IPS-18a (cell line): ENCODE measurements around the gene PTPRN2.

Experiments used
- H3K27ac ChIP-seq: one replicate; pipeline ENCODE4 v1.5.1; 2013; ENCODE audit warnings: low read length
- H3K27me3 ChIP-seq: one replicate; pipeline ENCODE4 v1.6.1; 2013; ENCODE audit warnings: mild to moderate bottlenecking, low read length; ENCODE audit not compliant: control insufficient read depth, insufficient read depth
- H3K36me3 ChIP-seq: one replicate; pipeline ENCODE4 v1.6.1; 2013; ENCODE audit warnings: low read depth, low read length; ENCODE audit not compliant: control insufficient read depth
- H3K4me1 ChIP-seq: one replicate; pipeline ENCODE4 v1.6.1; 2013; ENCODE audit warnings: low read depth, low read length; ENCODE audit not compliant: control insufficient read depth
- H3K4me3 ChIP-seq: one replicate; pipeline ENCODE4 v1.5.1; 2013; ENCODE audit warnings: low read length
- H3K9ac ChIP-seq: one replicate; pipeline ENCODE4 v1.6.1; 2013; ENCODE audit warnings: mild to moderate bottlenecking, low read length, moderate library complexity
- H3K9me3 ChIP-seq: one replicate; pipeline ENCODE4 v1.6.1; 2013; ENCODE audit warnings: low read depth, low read length; ENCODE audit not compliant: control insufficient read depth

Gene PTPRN2

GRCh38 chr7:157890921-157891401, 696.7 kb downstream of the PTPRN2 start:
- H3K4me3 ChIP-seq, result no peak overlapping the region
- H3K27me3 ChIP-seq, result no peaks in the 10 kb centered on the region
- no peak overlapping the region for H3K27ac ChIP-seq
- H3K9ac ChIP-seq, result no peak overlapping the region
- H3K36me3 ChIP-seq, result no peaks in the 10 kb centered on the region
- no peaks in the 10 kb centered on the region for H3K9me3 ChIP-seq
- no peaks in the 10 kb centered on the region for H3K4me1 ChIP-seq

GRCh38 chr7:157889480-157889879, 698.1 kb downstream of the PTPRN2 start:
- Histone ChIP-seq H3K9me3 (no peaks in the 10 kb centered on the region), H3K4me3 (no peak overlapping the region), H3K9ac (no peak overlapping the region), H3K4me1 (no peaks in the 10 kb centered on the region), H3K27me3 (no peaks in the 10 kb centered on the region), H3K27ac (no peak overlapping the region), H3K36me3 (no peaks in the 10 kb centered on the region)

- H3K4me1 ChIP-seq, result no peaks in the 10 kb centered on the region
- no peaks in the 10 kb centered on the region for H3K36me3 ChIP-seq
- H3K27ac ChIP-seq, result no peak overlapping the region
- H3K9me3 ChIP-seq, result no peaks in the 10 kb centered on the region
- H3K9ac ChIP-seq, result no peak overlapping the region
- H3K27me3 ChIP-seq, result no peaks in the 10 kb centered on the region
- no peak overlapping the region for H3K4me3 ChIP-seq
Measured at GRCh38 chr7:157888579-157888978, 699.0 kb downstream of the PTPRN2 start.

- H3K4me3 ChIP-seq, result no peak overlapping the region
- H3K9me3 ChIP-seq, result peaks cover 11% of the 10 kb centered on the region
- no peaks in the 10 kb centered on the region for H3K27me3 ChIP-seq
- H3K4me1 ChIP-seq, result no peaks in the 10 kb centered on the region
- H3K27ac ChIP-seq, result no peak overlapping the region
- no peaks in the 10 kb centered on the region for H3K36me3 ChIP-seq
- no peak overlapping the region for H3K9ac ChIP-seq
Measured at GRCh38 chr7:157887400-157887799, 700.2 kb downstream of the PTPRN2 start.

- no peak overlapping the region for H3K4me3 ChIP-seq
- no peaks in the 10 kb centered on the region for H3K36me3 ChIP-seq
- H3K9me3 ChIP-seq, result peaks cover 13% of the 10 kb centered on the region
- no peaks in the 10 kb centered on the region for H3K27me3 ChIP-seq
- H3K27ac ChIP-seq, result no peak overlapping the region
- no peak overlapping the region for H3K9ac ChIP-seq
- no peaks in the 10 kb centered on the region for H3K4me1 ChIP-seq
Measured at GRCh38 chr7:157886711-157887110, 700.9 kb downstream of the PTPRN2 start.

GRCh38 chr7:157886266-157886665, 701.4 kb downstream of the PTPRN2 start:
- Histone ChIP-seq H3K27me3 (no peaks in the 10 kb centered on the region), H3K4me1 (no peaks in the 10 kb centered on the region), H3K27ac (no peak overlapping the region), H3K4me3 (no peak overlapping the region), H3K36me3 (no peaks in the 10 kb centered on the region), H3K9ac (no peak overlapping the region), H3K9me3 (peaks cover 13% of the 10 kb centered on the region)

GRCh38 chr7:157885140-157885539, 702.5 kb downstream of the PTPRN2 start:
- H3K9ac ChIP-seq, result no peak overlapping the region
- no peaks in the 10 kb centered on the region for H3K27me3 ChIP-seq
- H3K9me3 ChIP-seq, result peaks cover 13% of the 10 kb centered on the region
- H3K27ac ChIP-seq, result no peak overlapping the region
- H3K4me3 ChIP-seq, result no peak overlapping the region
- no peaks in the 10 kb centered on the region for H3K4me1 ChIP-seq
- no peaks in the 10 kb centered on the region for H3K36me3 ChIP-seq

- H3K9ac ChIP-seq, result no peak overlapping the region
- no peaks in the 10 kb centered on the region for H3K36me3 ChIP-seq
- H3K4me1 ChIP-seq, result no peaks in the 10 kb centered on the region
- H3K4me3 ChIP-seq, result no peak overlapping the region
- no peaks in the 10 kb centered on the region for H3K27me3 ChIP-seq
- H3K27ac ChIP-seq, result no peak overlapping the region
- peaks cover 13% of the 10 kb centered on the region for H3K9me3 ChIP-seq
Measured at GRCh38 chr7:157884461-157885062, 703.1 kb downstream of the PTPRN2 start.

GRCh38 chr7:157881048-157881771, 706.4 kb downstream of the PTPRN2 start:
- Histone ChIP-seq H3K36me3 (no peaks in the 10 kb centered on the region), H3K9ac (no peak overlapping the region), H3K9me3 (peaks cover 13% of the 10 kb centered on the region), H3K27ac (no peak overlapping the region), H3K27me3 (no peaks in the 10 kb centered on the region), H3K4me1 (no peaks in the 10 kb centered on the region), H3K4me3 (no peak overlapping the region)

GRCh38 chr7:157879391-157879790, 708.2 kb downstream of the PTPRN2 start:
- no peak overlapping the region for H3K4me3 ChIP-seq
- no peaks in the 10 kb centered on the region for H3K36me3 ChIP-seq
- no peaks in the 10 kb centered on the region for H3K27me3 ChIP-seq
- peaks cover 13% of the 10 kb centered on the region for H3K9me3 ChIP-seq
- no peak overlapping the region for H3K27ac ChIP-seq
- peaks cover 6% of the 10 kb centered on the region for H3K4me1 ChIP-seq
- H3K9ac ChIP-seq, result no peak overlapping the region

GRCh38 chr7:157877298-157878090, 710.1 kb downstream of the PTPRN2 start:
- no peaks in the 10 kb centered on the region for H3K27me3 ChIP-seq
- H3K9ac ChIP-seq, result no peak overlapping the region
- H3K27ac ChIP-seq, result no peak overlapping the region
- no peaks in the 10 kb centered on the region for H3K36me3 ChIP-seq
- H3K4me3 ChIP-seq, result no peak overlapping the region
- peaks cover 3% of the 10 kb centered on the region for H3K9me3 ChIP-seq
- H3K4me1 ChIP-seq, result peaks cover 6% of the 10 kb centered on the region
